GM12801 (cell line): Measurements from ENCODE around the gene KCNQ5.

Source experiments
- CTCF ChIP-seq: IDR thresholded peaks from one replicate; pipeline ENCODE4 v1.5.1; 2011; ENCODE audit warnings: control low read depth; ENCODE audit not compliant: insufficient read length; ENCODE audit errors: extremely low read depth

The KCNQ5 gene

DNA sequence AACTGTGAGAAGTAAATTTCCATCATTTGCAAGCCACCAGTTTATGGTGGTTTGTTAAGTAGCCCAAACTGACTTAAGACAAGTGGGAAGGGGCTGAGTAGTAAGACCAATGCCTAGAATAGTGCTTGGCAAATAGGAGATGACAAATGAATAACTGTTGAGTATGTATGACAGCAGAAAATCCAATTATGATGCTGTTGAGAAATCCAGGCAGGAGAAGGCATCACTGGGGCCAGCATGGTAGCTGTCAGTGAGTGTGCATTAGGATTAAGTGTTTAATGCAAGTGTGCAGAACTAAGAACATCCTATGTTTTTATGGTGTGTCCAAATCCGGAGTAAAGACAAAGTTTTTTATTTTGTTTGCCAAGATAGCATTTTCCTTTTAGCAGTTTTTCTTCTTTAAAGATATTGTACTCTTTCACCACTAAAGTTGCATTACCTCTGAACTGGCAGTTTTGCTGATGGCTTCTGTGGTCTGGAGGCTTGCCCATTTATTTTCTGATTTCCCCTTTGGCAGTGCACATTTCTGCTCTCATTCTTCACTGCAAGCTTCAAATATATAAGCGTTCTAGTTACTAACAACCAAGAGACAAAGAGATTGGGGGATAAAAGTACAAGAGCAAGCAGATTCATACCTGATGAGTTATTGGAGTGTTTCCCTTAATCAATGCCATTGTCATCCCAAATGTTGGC, 289.7 kb downstream of the KCNQ5 start:
- TF ChIP-seq CTCF: no peak

- no peak for TF ChIP-seq CTCF
Measured at GRCh38 chr6:72913797-72914196, 291.9 kb downstream of the KCNQ5 start.

DNA sequence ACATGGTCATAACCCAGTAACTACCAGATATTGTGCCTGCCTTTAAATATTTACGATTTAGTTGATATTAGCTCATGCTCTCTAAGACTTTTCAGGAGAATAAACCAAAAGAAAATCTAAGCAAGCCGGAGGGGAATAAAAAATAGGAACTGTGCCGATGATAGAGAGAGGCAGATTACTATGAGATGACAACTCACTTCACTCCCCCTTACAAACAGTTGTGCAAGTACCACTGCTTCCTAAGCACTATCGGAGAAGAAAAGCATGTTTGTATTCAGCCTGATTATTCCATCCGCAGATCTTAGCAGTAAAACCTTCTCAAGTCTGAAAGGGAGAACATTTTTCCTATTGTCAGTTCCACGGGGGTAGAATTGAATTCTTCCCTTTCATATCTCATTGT, 294.4 kb downstream of the KCNQ5 start:
- no peak for TF ChIP-seq CTCF

DNA sequence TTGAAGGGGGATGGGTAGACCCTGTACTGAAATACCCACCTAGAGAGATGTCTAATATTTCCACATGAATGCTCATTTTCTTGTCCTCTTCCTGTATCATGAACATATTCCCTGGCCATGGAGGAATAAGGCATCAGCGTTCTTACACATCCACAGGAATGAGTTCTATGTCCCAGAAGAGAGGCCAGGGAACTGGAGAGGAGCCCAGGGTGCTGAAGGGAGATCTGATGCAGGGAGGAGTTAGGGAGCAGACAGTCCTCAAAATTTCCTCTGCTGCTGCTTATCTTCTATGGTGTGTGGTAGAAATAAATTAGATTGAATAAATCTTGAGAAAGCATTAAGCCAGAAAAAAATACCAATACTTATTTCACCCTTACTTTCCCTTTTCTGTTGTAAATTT, 295.0 kb downstream of the KCNQ5 start:
- TF ChIP-seq CTCF: no peak

GRCh38 chr6:72922401-72922800, 300.5 kb downstream of the KCNQ5 start:
- TF ChIP-seq CTCF: no peak

DNA sequence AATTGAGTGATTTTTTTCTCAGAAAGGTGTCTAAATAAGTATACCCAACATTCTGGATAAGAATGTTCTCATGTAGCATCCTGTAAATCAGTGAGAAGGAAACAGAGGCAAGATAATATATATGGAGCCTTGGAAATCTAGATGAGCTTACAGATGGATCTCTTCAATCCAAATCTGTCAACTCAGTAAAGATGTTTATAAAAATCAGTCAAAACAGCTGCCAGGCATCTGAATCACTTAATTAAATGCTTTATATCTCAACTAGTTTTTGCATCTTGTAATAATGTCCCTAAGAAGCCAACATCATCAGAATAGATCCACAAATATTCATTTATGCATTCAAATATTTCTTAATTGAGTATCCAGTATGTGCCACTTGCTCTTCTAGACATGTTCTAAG, 303.3 kb downstream of the KCNQ5 start:
- TF ChIP-seq CTCF: no peak

DNA sequence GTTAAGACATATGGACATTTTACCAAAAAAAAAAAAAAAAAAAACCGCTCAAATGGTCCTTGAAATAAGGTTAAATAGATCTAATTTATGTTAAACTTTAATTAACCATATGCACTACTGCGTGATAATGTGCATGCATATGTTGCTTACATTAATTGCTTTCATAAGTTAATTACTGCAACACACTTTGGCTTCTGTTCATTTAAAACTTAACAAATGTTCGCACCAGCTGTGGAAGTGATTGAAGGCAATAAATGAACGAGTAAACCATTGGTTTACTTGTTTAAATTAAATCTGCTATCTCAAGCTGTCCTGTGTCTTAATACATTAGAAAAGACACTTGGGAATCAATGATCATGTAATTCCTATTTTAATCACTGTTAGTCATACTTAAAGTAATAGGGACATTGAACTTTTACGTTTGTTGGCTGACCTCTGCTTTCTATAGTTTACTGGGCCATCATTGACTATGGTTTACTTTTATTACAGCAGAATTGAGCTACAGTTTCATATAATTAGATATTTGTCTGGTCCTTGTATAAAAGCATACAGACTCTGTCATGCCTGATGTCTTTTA, 308.8 kb downstream of the KCNQ5 start:
- no peak for TF ChIP-seq CTCF
